GM23338 (cell line): ENCODE measurements around the gene OR2A25. TPM values are rescaled to one million over a fixed set of nuclear protein-coding genes. Genes with fewer than 3 reads are reported as not detected.

Source experiments
- ATAC-seq: fragments of 200-7000 bp; cut with Tn5 transposase; 3 replicates; pipeline ENCODE4 v1.9.1; 2020
- DNase-seq: peaks from one replicate; pipeline ENCODE4 v3.0.0-alpha.2; 2015; ENCODE audit warnings: low spot score
- H2AFZ ChIP-seq: fragments of 200-600 bp; sonication (generic); 2 replicates; pipeline ENCODE4 v1.8.0; 2016; ENCODE audit warnings: antibody characterized with exemption, mild to moderate bottlenecking, moderate library complexity
- H3F3A ChIP-seq: fragments of 200-600 bp; sonication (generic); replicated peaks from 2 replicates; pipeline ENCODE4 v1.8.0; 2017; ENCODE audit warnings: antibody characterized with exemption, mixed run types, low read depth
- H3K27ac ChIP-seq: fragments of 200-600 bp; sonication (generic); 2 replicates; pipeline ENCODE4 v1.6.1; 2016; ENCODE audit warnings: low read depth
- H3K27me3 ChIP-seq: fragments of 200-600 bp; sonication (generic); 2 replicates; pipeline ENCODE4 v1.8.0; 2016; ENCODE audit warnings: mild to moderate bottlenecking, mixed run types, moderate library complexity; ENCODE audit not compliant: insufficient read depth
- H3K36me3 ChIP-seq: fragments of 200-600 bp; sonication (generic); 2 replicates; pipeline ENCODE4 v1.8.0; 2016; ENCODE audit warnings: mild to moderate bottlenecking; ENCODE audit not compliant: insufficient read depth
- H3K4me1 ChIP-seq: fragments of 200-600 bp; sonication (generic); 2 replicates; pipeline ENCODE4 v1.8.0; 2016; ENCODE audit warnings: mild to moderate bottlenecking, moderate library complexity; ENCODE audit not compliant: insufficient read depth
- H3K4me2 ChIP-seq: fragments of 200-600 bp; sonication (generic); 2 replicates; pipeline ENCODE4 v1.7.1; 2017; ENCODE audit warnings: mixed run types
- H3K4me3 ChIP-seq: fragments of 200-600 bp; sonication (generic); 2 replicates; pipeline ENCODE4 v1.6.1; 2016; ENCODE audit warnings: mixed run types
- H3K79me2 ChIP-seq: fragments of 200-600 bp; sonication (generic); replicated peaks from 2 replicates; pipeline ENCODE4 v1.8.0; 2017; ENCODE audit warnings: mild to moderate bottlenecking; ENCODE audit not compliant: insufficient read depth
- H3K9me2 ChIP-seq: fragments of 200-600 bp; sonication (generic); 2 replicates; pipeline ENCODE4 v1.8.0; 2017; ENCODE audit not compliant: insufficient read depth
- H4K20me1 ChIP-seq: fragments of 200-600 bp; sonication (generic); replicated peaks from 2 replicates; pipeline ENCODE4 v1.8.0; 2017; ENCODE audit warnings: mild to moderate bottlenecking; ENCODE audit not compliant: insufficient read depth
- H3K27ac Mint-ChIP-seq: 2 replicates; pipeline ENCODE4 v1.8.0; 2020; ENCODE audit warnings: inconsistent platforms, mild to moderate bottlenecking, moderate library complexity, mixed read lengths
- H3K27me3 Mint-ChIP-seq: 3 replicates; pipeline ENCODE4 v1.8.0; 2022; ENCODE audit warnings: low read depth, mild to moderate bottlenecking, moderate library complexity, mixed read lengths, inconsistent platforms; ENCODE audit not compliant: insufficient read depth, poor library complexity
- H3K36me3 Mint-ChIP-seq: 3 replicates; pipeline ENCODE4 v1.8.0; 2021; ENCODE audit warnings: low read depth, mild to moderate bottlenecking, inconsistent platforms, moderate library complexity, mixed read lengths
- H3K4me1 Mint-ChIP-seq: 3 replicates; pipeline ENCODE4 v1.8.0; 2020; ENCODE audit warnings: mild to moderate bottlenecking, inconsistent platforms, mixed read lengths
- H3K4me3 Mint-ChIP-seq: 3 replicates; pipeline ENCODE4 v1.8.0; 2021; ENCODE audit warnings: moderate library complexity, mild to moderate bottlenecking, inconsistent platforms, mixed read lengths
- H3K9me3 Mint-ChIP-seq: 3 replicates; pipeline ENCODE4 v1.8.0; 2020; ENCODE audit warnings: moderate library complexity, mild to moderate bottlenecking, inconsistent platforms, mixed read lengths
- CREB1 ChIP-seq: fragments of 250-450 bp; sonication (Bioruptor Pico); IDR thresholded peaks from 2 replicates; pipeline ENCODE4 v1.5.0; 2020; ENCODE audit warnings: low read depth, mild to moderate bottlenecking, moderate library complexity
- ETS1 ChIP-seq: IDR thresholded peaks from 2 replicates; pipeline ENCODE4 v1.6.1; 2016; ENCODE audit warnings: antibody characterized with exemption
- EZH2 ChIP-seq: fragments of 200-600 bp; sonication (generic); IDR thresholded peaks from one replicate; pipeline ENCODE4 v1.8.0; 2017; ENCODE audit warnings: antibody characterized with exemption, mild to moderate bottlenecking, low read depth; ENCODE audit not compliant: unreplicated experiment
- EZH2phosphoT487 ChIP-seq: fragments of 200-600 bp; sonication (generic); IDR thresholded peaks from one replicate; pipeline ENCODE4 v1.8.1; 2018; ENCODE audit warnings: antibody characterized with exemption; ENCODE audit not compliant: unreplicated experiment
- JUNB ChIP-seq: IDR thresholded peaks from one replicate; pipeline ENCODE4 v1.6.1; 2016; ENCODE audit warnings: antibody characterized with exemption; ENCODE audit not compliant: unreplicated experiment
- NANOG ChIP-seq: IDR thresholded peaks from 2 replicates; pipeline ENCODE4 v1.6.1; 2016; ENCODE audit warnings: antibody characterized with exemption, borderline replicate concordance
- POLR2AphosphoS5 ChIP-seq: IDR thresholded peaks from 2 replicates; pipeline ENCODE4 v1.6.1; 2016; ENCODE audit warnings: antibody characterized with exemption, low read depth
- STAT1 ChIP-seq: IDR thresholded peaks from one replicate; pipeline ENCODE4 v1.6.1; 2016; ENCODE audit warnings: antibody characterized with exemption; ENCODE audit not compliant: unreplicated experiment
- ZNF114 ChIP-seq: fragments of 250-450 bp; sonication (Bioruptor Pico); IDR thresholded peaks from 2 replicates; pipeline ENCODE4 v1.5.0; 2020; ENCODE audit warnings: mild to moderate bottlenecking, moderate library complexity
- ZNF331 ChIP-seq: fragments of 250-450 bp; sonication (Bioruptor Pico); IDR thresholded peaks from 2 replicates; pipeline ENCODE4 v1.5.0; 2020; ENCODE audit warnings: low read depth, mild to moderate bottlenecking, moderate library complexity
- polyA plus RNA-seq: library from polyadenylated mRNA; unstranded; fragments of >200 nt; fragmentation: Nextera tagmentation; extraction: Ambion mirVana; gene quantifications from 2 replicates; pipeline ENCODE4 v1.2.1, GENCODE V29; 2016
- total RNA-seq: library from RNA; depleted of rRNA; stranded (reverse); fragments of >200 nt; shearing (Covaris generic); gene quantifications from 2 replicates; pipeline ENCODE4 v1.2.3, GENCODE V29; 2014
- TF ChIP-seq, protein P1 (sequence below): fragments of 250-450 bp; sonication (Bioruptor Pico); IDR thresholded peaks from 2 replicates; pipeline ENCODE4 v1.5.0; 2020; ENCODE audit warnings: mild to moderate bottlenecking, moderate library complexity

The OR2A25 gene
- total and polyA plus RNA-seq, 2 experiments from 2014 or later = not detected

GRCh38 chr7:144098776-144099175 is 29.2 kb downstream of the OR2A25 start:
- Histone ChIP-seq H3K4me3 (no peak overlapping the region), H2AFZ (no peak overlapping the region), H3K79me2 (no peaks in the 10 kb centered on the region), H3K4me1 (no peaks in the 10 kb centered on the region), H3K4me2 (no peak overlapping the region), H3K27me3 (no peaks in the 10 kb centered on the region), H3K36me3 (no peaks in the 10 kb centered on the region), H3K27ac (no peak overlapping the region), H3F3A (no peaks in the 10 kb centered on the region), H4K20me1 (no peaks in the 10 kb centered on the region), H3K9me2 (no peaks in the 10 kb centered on the region; the same call in 1 of the 2 replicates)
- Mint-ChIP-seq H3K36me3 (no peaks in the 10 kb centered on the region), H3K27me3 (peaks cover 2% of the 10 kb centered on the region), H3K4me1 (peaks cover 5% of the 10 kb centered on the region; the same call in 2 of the 3 replicates), H3K9me3 (no peaks in the 10 kb centered on the region), H3K27ac (no peak overlapping the region), H3K4me3 (no peak overlapping the region)
- ATAC-seq = no peak
- no peak for DNase-seq
- TF ChIP-seq ETS1 (no peak), EZH2phosphoT487 (no peak), STAT1 (no peak), ZNF331 (CRISPR knock-in tag) (no peak), NANOG (no peak), CREB1 (CRISPR knock-in tag) (no peak), ZNF114 (CRISPR knock-in tag) (no peak)

DNA sequence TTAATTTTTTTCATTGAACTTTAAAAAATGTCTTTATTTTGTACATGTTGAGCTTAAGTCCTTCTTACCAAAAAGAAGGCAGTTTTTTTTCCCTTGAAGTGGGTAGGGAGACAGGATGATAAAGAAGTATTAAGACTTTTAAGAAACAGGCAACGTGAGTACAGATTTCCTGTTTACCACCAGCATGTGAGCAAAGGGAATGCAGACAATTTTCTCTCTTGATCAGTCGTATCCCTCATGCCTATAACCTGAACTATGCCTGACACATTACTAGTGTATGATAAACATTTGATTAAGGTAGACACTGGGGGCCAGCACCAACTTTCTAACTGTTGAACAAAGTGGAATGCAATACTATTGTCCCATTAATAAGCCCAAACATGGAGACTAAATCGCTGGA is 31.0 kb downstream of the OR2A25 start:
- H3K27me3 Mint-ChIP-seq = no peaks in the 10 kb centered on the region
- Histone ChIP-seq H2AFZ (peak overlapping the region; percentile 56; the same call in 1 of the 2 replicates), H4K20me1 (no peaks in the 10 kb centered on the region), H3F3A (no peaks in the 10 kb centered on the region), H3K79me2 (no peaks in the 10 kb centered on the region), H3K36me3 (no peaks in the 10 kb centered on the region), H3K9me2 (no peaks in the 10 kb centered on the region; the same call in 1 of the 2 replicates), H3K27me3 (no peaks in the 10 kb centered on the region), H3K4me3 (no peak overlapping the region), H3K27ac (no peak overlapping the region), H3K4me1 (no peaks in the 10 kb centered on the region), H3K4me2 (no peak overlapping the region)
- no peak overlapping the region for H3K4me3 Mint-ChIP-seq
- DNase-seq = no peak
- H3K27ac Mint-ChIP-seq = no peak overlapping the region
- no peaks in the 10 kb centered on the region for H3K36me3 Mint-ChIP-seq
- H3K9me3 Mint-ChIP-seq = no peaks in the 10 kb centered on the region
- no peak for ATAC-seq
- peaks cover 5% of the 10 kb centered on the region; the same call in 2 of the 3 replicates for H3K4me1 Mint-ChIP-seq
- TF ChIP-seq EZH2phosphoT487 (no peak), POLR2AphosphoS5 (no peak), STAT1 (no peak), EZH2 (no peak), ETS1 (no peak), ZNF114 (CRISPR knock-in tag) (no peak), ZNF331 (CRISPR knock-in tag) (no peak), JUNB (no peak)
- TF ChIP-seq, protein P1, sequence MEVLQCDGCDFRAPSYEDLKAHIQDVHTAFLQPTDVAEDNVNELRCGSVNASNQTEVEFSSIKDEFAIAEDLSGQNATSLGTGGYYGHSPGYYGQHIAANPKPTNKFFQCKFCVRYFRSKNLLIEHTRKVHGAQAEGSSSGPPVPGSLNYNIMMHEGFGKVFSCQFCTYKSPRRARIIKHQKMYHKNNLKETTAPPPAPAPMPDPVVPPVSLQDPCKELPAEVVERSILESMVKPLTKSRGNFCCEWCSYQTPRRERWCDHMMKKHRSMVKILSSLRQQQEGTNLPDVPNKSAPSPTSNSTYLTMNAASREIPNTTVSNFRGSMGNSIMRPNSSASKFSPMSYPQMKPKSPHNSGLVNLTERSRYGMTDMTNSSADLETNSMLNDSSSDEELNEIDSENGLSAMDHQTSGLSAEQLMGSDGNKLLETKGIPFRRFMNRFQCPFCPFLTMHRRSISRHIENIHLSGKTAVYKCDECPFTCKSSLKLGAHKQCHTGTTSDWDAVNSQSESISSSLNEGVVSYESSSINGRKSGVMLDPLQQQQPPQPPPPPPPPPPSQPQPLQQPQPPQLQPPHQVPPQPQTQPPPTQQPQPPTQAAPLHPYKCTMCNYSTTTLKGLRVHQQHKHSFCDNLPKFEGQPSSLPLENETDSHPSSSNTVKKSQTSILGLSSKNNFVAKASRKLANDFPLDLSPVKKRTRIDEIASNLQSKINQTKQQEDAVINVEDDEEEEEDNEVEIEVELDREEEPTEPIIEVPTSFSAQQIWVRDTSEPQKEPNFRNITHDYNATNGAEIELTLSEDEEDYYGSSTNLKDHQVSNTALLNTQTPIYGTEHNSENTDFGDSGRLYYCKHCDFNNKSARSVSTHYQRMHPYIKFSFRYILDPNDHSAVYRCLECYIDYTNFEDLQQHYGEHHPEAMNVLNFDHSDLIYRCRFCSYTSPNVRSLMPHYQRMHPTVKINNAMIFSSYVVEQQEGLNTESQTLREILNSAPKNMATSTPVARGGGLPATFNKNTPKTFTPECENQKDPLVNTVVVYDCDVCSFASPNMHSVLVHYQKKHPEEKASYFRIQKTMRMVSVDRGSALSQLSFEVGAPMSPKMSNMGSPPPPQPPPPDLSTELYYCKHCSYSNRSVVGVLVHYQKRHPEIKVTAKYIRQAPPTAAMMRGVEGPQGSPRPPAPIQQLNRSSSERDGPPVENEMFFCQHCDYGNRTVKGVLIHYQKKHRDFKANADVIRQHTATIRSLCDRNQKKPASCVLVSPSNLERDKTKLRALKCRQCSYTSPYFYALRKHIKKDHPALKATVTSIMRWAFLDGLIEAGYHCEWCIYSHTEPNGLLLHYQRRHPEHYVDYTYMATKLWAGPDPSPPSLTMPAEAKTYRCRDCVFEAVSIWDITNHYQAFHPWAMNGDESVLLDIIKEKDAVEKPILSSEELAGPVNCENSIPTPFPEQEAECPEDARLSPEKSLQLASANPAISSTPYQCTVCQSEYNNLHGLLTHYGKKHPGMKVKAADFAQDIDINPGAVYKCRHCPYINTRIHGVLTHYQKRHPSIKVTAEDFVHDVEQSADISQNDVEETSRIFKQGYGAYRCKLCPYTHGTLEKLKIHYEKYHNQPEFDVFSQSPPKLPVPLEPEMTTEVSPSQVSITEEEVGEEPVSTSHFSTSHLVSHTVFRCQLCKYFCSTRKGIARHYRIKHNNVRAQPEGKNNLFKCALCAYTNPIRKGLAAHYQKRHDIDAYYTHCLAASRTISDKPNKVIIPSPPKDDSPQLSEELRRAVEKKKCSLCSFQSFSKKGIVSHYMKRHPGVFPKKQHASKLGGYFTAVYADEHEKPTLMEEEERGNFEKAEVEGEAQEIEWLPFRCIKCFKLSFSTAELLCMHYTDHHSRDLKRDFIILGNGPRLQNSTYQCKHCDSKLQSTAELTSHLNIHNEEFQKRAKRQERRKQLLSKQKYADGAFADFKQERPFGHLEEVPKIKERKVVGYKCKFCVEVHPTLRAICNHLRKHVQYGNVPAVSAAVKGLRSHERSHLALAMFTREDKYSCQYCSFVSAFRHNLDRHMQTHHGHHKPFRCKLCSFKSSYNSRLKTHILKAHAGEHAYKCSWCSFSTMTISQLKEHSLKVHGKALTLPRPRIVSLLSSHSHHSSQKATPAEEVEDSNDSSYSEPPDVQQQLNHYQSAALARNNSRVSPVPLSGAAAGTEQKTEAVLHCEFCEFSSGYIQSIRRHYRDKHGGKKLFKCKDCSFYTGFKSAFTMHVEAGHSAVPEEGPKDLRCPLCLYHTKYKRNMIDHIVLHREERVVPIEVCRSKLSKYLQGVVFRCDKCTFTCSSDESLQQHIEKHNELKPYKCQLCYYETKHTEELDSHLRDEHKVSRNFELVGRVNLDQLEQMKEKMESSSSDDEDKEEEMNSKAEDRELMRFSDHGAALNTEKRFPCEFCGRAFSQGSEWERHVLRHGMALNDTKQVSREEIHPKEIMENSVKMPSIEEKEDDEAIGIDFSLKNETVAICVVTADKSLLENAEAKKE (CRISPR knock-in tag) = no peak
